ENCODE data around the gene DNAH3. TPM values are rescaled to one million over a fixed set of nuclear protein-coding genes. Genes with fewer than 3 reads are reported as not detected.
A peak's percentile ranks its signal among the peaks of the same experiment; 100 is the strongest.

Gene DNAH3
- total and polyA plus RNA-seq, 2 of the 13 experiments (the other 11 are each of a cell fraction or from before 2014, with no cell fraction given) = 0.07 to 0.08 TPM

DNA sequence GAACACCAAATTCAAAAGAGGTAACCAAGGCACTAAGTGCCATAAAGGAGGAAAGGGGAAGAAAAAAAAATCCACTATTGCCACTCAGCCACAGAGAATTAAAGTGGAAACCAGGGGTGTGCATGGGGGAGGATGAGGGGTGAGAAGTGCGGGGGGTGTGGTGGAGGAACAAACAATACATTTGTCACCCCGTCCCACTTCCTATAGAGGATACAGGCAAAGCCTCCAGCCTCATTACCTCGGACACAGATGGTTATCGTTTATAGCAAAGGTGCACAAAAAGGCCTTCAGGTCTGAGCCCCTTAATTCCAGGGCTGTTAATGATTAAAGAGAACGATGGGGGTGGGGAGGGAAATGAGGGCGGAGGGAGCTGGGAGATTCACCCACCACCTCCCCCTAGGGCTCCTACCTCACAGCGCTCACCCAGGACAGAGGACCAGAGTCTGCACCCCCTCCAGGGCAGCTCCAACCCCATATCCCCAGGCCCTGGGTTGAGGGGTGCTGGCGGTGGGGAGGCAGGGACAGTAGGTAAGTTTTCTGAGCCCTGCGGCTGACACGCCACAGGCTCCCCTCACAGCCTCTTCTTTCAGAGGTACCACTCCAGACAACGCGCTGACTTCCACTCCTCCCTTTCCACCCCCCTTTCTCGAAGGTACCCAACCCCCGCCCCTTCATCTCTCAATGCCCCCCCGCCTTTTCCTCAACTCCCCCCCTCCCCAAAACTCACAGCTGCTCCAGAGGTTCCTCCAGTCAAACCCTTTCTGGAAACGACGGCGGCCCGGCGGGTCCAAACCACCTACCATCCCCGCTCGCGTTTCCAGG is 251.0 kb downstream of the DNAH3 start (continued):
- TF ChIP-seq ATF6 (CRISPR knock-in tag; conservative IDR thresholded peaks at IDR 0.05) (peak; percentile 67; the same call in 1 of the 2 replicates), ZNF12 (CRISPR knock-in tag; IDR thresholded peaks at IDR 0.05) (peak; percentile 58; the same call in 1 of the 2 replicates), ZNF660 (CRISPR knock-in tag; IDR thresholded peaks at IDR 0.05; ENCODE audit: borderline replicate concordance, low read depth) (no peak), ZNF138 (CRISPR knock-in tag; IDR thresholded peaks at IDR 0.05; ENCODE audit: low read depth) (0 out of 2 replicates have a peak, but pooled peaks have one; percentile 64), ZNF720 (CRISPR knock-in tag; IDR thresholded peaks at IDR 0.05) (0 out of 2 replicates have a peak, but pooled peaks have one; percentile 66), ZNF574 (CRISPR knock-in tag; IDR thresholded peaks at IDR 0.05) (peak; percentile 59), THAP7 (CRISPR knock-in tag; IDR thresholded peaks at IDR 0.05) (peak; percentile 78; the same call in 1 of the 2 replicates), EED (CRISPR knock-in tag; IDR thresholded peaks at IDR 0.05) (peak; percentile 91), ZNF232 (CRISPR knock-in tag; IDR thresholded peaks at IDR 0.05; ENCODE audit: borderline replicate concordance) (peak; percentile 56; the same call in 1 of the 2 replicates), POLR2G (IDR thresholded peaks at IDR 0.05; ENCODE audit: low read depth, low read length) (peak; percentile 83), ARNTL (CRISPR knock-in tag; IDR thresholded peaks at IDR 0.05) (peak; percentile 58; the same call in 1 of the 2 replicates)
- TF ChIP-seq, protein P1, sequence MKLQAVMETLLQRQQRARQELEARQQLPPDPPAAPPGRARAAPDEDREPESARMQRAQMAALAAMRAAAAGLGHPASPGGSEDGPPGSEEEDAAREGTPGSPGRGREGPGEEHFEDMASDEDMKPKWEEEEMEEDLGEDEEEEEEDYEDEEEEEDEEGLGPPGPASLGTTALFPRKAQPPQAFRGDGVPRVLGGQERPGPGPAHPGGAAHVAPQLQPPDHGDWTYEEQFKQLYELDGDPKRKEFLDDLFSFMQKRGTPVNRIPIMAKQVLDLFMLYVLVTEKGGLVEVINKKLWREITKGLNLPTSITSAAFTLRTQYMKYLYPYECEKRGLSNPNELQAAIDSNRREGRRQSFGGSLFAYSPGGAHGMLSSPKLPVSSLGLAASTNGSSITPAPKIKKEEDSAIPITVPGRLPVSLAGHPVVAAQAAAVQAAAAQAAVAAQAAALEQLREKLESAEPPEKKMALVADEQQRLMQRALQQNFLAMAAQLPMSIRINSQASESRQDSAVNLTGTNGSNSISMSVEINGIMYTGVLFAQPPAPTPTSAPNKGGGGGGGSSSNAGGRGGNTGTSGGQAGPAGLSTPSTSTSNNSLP (IDR thresholded peaks at IDR 0.05; ENCODE audit: low read depth, low read length) = peak; percentile 59
- TF ChIP-seq, protein P2, sequence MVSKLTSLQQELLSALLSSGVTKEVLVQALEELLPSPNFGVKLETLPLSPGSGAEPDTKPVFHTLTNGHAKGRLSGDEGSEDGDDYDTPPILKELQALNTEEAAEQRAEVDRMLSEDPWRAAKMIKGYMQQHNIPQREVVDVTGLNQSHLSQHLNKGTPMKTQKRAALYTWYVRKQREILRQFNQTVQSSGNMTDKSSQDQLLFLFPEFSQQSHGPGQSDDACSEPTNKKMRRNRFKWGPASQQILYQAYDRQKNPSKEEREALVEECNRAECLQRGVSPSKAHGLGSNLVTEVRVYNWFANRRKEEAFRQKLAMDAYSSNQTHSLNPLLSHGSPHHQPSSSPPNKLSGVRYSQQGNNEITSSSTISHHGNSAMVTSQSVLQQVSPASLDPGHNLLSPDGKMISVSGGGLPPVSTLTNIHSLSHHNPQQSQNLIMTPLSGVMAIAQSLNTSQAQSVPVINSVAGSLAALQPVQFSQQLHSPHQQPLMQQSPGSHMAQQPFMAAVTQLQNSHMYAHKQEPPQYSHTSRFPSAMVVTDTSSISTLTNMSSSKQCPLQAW (CRISPR knock-in tag; IDR thresholded peaks at IDR 0.05) = peak; percentile 99
- TF ChIP-seq, protein P3, sequence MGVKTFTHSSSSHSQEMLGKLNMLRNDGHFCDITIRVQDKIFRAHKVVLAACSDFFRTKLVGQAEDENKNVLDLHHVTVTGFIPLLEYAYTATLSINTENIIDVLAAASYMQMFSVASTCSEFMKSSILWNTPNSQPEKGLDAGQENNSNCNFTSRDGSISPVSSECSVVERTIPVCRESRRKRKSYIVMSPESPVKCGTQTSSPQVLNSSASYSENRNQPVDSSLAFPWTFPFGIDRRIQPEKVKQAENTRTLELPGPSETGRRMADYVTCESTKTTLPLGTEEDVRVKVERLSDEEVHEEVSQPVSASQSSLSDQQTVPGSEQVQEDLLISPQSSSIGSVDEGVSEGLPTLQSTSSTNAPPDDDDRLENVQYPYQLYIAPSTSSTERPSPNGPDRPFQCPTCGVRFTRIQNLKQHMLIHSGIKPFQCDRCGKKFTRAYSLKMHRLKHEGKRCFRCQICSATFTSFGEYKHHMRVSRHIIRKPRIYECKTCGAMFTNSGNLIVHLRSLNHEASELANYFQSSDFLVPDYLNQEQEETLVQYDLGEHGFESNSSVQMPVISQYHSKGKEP (CRISPR knock-in tag; IDR thresholded peaks at IDR 0.05) = 0 out of 2 replicates have a peak, but pooled peaks have one; percentile 49
- TF ChIP-seq, protein P4, sequence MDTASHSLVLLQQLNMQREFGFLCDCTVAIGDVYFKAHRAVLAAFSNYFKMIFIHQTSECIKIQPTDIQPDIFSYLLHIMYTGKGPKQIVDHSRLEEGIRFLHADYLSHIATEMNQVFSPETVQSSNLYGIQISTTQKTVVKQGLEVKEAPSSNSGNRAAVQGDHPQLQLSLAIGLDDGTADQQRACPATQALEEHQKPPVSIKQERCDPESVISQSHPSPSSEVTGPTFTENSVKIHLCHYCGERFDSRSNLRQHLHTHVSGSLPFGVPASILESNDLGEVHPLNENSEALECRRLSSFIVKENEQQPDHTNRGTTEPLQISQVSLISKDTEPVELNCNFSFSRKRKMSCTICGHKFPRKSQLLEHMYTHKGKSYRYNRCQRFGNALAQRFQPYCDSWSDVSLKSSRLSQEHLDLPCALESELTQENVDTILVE (CRISPR knock-in tag; IDR thresholded peaks at IDR 0.05) = 0 out of 2 replicates have a peak, but pooled peaks have one; percentile 43

All from HepG2 (cell line).